ENCODE results near the gene EDDM13.
"Not testable (repeated sequence)": the region's sequence is repeated elsewhere in the genome, so short reads cannot be mapped to it uniquely, and the experiment has no call there.

The EDDM13 gene

DNA sequence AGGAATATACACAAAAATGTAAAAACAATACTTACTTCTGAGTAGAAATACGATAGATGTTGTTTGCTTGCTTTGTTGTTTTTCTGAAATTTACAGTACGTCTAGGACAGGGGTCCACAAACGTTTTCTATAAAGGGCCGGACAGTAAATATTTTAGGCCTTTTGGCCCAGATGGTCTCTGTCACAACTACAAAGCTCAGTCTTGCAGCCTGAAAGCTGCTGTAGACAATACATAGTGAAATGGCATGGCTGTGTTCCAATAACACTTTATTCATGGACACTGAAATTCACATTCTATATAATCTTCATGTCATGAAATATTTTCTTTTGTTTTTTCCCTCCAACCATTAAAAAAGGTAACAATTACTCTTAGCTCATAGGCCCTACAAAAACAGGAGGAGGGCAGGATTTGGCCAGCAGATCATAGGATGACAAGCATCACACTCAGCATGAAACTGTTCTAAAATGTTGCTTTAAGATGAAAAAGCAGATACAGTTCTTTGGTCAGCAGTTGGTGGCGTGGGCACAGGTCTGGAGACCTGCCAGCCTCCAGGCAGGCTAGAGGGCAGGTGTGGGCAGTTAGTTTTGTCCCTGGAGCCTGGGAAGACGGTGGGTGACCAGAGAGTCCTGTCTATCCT lies at the start of gene EDDM13:
Gene EDDM13, plus strand, starts transcription at position 588 of the 638 bp plus-strand sequence. CDS start 87 bp downstream, outside the sequence.
- DNase-seq, result no peak

- DNase-seq, result no peak
Observed at GRCh38 chr19:56222901-56223300, 49.6 kb upstream of the EDDM13 start.

GRCh38 chr19:56223481-56223880 lies 49.1 kb upstream of the EDDM13 start:
- DNase-seq, result no peak

DNA sequence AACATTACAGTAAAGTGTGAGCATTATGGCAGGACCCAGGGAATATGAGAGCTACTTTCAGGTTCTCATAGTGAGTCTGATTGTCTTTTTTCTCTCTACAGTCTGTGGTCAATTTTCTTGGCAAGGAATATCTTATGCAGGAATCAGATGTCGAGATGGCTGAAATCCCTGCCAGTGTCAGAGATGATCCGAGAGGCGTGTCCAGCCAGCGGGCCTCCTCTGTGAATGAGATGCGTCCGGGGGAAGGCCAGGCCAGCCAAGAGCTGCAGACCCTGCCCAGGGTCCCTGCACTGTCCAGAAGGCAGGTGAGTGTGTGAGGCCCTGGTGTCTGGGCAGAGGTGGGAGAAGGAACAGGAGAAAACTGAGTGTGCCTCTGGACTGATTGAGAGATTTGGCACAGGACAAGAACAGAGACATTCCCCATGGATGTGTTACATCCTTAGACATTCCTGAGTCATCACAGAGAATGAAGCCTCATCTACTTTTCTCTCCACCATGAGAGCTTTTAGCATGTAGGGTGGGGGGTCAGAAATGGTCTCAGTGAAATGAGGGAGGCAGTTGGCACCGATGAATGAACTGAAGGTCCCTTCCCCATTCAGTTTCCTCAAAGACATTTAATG lies 27.3 kb upstream of the EDDM13 start:
- no peak for DNase-seq

- DNase-seq, result not testable (repeated sequence)
Observed at GRCh38 chr19:56245764-56246163, 26.8 kb upstream of the EDDM13 start.

DNA sequence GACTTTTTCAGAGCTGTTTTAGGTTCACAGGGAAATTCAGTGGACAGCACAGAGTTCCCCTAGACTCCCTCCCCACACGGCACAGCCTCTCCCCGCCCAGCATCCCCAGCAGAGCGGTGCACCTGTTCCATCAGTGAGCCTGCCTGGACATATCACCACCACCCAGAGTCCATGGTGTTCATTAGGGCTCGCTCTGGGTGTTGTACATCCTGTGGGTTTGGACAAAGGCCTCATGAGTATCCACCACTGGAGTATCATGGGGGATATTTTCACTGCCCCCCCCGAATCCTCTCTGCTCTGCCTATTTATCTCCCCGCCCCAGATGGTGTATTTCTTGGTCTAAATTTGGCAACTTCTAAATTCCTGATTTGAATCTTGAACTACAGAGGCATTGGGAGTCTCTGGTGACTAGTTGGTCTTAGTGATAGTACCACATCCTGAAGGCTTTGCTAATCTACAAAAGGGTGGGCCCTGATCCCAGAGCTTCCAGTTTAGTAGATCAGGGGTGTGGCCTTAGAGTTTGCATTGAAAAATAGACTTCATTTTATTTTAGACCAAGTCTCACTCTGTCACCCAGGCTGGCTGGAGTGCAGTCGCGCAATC lies 23.7 kb upstream of the EDDM13 start:
- not testable (repeated sequence) for DNase-seq

GRCh38 chr19:56252699-56253422 lies 19.7 kb upstream of the EDDM13 start:
- DNase-seq, result peak in 1 of 2 donors; percentile 39

DNA sequence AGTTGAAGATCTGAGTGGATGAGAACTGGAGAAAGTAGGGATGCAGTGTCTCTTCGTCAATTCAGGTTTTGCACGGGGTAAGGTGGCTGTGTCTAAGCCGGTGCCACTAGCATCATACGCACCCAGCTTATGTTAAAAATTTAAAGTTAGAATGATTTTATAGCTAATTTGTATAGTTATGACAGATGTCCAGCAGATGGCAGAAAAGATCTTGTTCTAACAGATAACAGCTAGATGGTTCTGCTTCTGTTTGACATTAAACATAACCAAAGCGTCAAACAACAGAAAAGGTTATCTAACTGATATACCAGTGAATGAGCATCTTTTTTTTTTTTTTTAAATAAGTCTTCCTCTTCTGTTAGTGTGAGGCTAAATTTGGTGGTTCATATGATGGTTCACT lies 18.8 kb upstream of the EDDM13 start:
- DNase-seq, result peak in 1 of 2 donors; percentile 68

GRCh38 chr19:56258272-56258671 lies 14.3 kb upstream of the EDDM13 start:
- no peak for DNase-seq

GRCh38 chr19:56261145-56261544 lies 11.4 kb upstream of the EDDM13 start:
- DNase-seq, result no peak

DNA sequence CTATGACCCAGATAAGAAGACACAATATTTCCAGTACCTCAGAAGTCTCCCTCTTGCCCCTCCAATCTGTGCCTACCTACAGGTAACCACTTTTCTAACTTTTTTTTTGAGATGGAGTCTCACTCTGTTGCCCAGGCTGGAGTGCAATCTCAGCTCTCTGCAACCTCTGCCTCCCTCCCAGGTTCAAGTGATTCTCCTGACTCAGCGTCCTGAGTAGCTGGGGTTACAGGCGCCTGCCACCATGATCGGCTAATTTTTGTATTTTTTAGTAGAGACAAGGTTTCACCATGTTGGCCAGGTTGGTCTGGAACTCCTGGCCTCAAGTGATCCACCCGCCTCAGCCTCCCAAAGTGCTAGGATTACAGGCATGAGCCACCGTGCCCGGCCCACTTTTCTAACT lies 10.6 kb upstream of the EDDM13 start:
- not testable (repeated sequence) for DNase-seq

DNA sequence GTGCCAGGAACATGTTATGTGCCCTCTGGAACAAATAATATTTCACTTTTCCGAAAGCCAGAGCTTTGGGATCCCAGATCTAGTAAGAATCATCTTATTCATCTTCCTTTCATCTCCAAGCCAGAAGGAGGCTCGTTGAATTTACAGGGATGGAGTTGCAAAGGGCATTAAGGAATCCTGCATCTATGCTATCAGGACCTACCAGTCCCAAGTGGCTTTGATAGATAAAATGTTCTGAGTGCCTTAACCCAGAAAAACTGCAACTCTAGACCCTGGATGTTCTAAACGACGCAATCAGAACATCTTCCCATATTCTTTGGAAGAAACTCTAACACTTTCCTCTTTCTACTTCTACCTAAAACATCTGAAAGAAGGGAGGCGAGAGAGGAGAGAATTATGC lies 9.2 kb upstream of the EDDM13 start:
- DNase-seq, result no peak

DNA sequence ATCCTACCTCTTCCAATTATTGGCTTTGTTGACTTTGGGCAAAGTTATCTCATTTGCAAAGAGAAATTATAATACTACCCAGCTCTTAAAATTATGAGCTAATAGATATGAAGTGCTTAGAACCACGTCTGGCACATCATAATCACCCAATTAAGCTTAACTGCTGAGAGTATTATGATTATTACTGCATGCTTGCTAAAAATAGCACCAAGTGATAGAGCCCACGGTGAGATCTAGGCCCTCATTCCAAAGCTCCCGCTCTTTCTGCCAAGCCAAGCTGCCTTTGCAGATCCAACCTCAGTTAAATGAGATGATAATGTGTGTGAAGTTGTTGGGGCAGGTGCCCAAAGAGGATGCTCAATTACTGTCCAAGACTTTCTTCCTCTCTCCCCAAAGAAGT lies 6.5 kb upstream of the EDDM13 start:
- no peak for DNase-seq

DNA sequence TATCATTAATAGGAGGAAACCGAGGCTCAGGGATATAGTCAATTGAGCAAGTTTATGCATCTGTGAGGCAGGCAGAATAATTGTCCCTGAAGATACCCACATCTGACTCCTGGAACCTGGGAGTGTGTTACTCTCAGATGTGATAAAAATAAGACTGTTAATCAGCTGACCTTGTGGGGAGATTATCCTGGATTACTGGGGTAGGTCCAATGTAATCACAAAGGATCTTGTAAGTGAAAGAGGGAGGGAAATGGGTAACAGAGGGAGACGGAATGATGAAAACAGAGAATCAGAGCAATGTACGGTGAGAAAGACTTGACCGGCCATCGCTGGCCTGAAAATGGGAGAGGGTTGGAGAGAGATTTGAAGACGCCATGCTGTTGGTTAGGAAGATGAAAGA lies 3.2 kb upstream of the EDDM13 start:
- DNase-seq, result no peak

DNA sequence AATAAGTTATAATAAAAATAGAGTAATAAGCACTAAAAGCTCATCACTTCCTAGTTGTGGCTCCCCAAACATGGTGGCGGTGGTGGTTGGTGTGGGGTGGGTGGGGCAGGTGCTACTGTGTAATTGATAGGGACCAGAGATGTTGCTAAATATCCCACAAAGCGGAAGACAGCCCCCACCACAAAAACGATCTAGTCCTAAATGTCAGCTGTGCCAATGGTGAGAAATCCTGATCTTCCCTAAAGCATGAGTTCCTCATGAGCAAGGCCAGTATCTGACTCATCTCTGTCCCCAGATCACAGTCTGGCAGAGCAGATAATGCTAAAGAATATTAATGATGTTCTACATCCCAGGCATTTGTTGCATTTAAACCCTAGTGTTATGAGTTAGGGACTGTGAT lies 1.9 kb upstream of the EDDM13 start:
- DNase-seq, result no peak

GRCh38 chr19:56271151-56271550 lies 1.4 kb upstream of the EDDM13 start:
- no peak for DNase-seq

DNA sequence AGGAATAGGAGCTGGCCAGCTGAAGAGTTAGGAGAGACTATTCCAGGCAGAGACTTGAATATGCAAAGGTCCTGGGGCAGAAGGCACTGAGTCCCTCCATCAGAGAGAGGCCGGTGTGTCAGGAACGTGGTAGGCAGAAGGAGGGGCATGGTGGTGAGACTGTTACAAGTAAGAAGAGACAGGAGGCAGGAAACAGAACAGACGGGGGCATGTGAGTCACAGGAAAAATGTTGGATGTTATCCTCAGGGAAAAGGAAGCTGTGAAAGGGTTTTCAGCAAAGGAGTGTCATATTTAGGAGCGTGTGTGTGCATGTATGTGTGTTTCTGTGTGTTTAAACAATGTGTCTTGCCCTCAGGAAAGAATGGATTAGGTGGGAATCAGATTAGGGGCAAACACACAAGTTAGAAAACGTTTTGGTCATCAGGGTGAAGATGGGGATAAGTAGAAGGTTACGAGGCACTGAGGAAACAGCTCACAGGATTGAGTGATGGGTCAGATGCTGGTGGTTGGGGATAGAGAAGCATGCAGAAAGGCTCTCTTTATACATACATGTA lies 1.1 kb downstream of the EDDM13 start:
- DNase-seq, result no peak

GRCh38 chr19:56282809-56283208 lies 10.3 kb downstream of the EDDM13 start:
- DNase-seq, result no peak

- no peak for DNase-seq
Observed at GRCh38 chr19:56284746-56285145, 12.2 kb downstream of the EDDM13 start.

DNA sequence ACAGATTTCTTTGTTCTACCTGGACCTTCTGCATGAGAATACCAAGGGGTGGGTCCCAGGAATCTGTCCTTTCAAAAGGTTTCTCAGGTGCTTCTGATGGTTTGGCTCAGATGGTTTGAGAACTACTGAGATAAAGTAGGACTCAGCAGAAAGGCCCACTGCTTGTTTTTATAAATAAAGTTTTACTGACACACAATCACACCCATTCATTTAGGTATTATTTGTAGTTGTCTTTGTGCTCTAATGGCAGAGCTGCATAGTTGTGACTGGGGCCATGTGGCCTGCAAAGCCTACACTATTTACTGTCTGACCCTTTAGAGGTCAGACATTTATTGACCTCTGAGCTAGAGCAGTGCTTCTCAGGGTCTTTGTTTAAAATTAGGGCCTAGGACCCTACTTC lies 17.6 kb downstream of the EDDM13 start:
- DNase-seq, result no peak

GRCh38 chr19:56291867-56292266 lies 19.3 kb downstream of the EDDM13 start:
- no peak for DNase-seq

- DNase-seq, result peak; percentile 46 to 54
Observed at GRCh38 chr19:56294549-56294948, 22.0 kb downstream of the EDDM13 start.
